GM12873 (cell line): ENCODE results near the gene C1orf50.

Experiments
- CTCF ChIP-seq: IDR thresholded peaks from 2 replicates; pipeline ENCODE4 v1.5.1; 2012; ENCODE audit warnings: low read depth, mild to moderate bottlenecking, moderate library complexity, low read length, control low read depth; ENCODE audit not compliant: insufficient read depth; ENCODE audit errors: missing control alignments

The C1orf50 gene

GRCh38 chr1:42747125-42747524 lies 19.9 kb upstream of the C1orf50 start:
- TF ChIP-seq CTCF, result peak; percentile 88

GRCh38 chr1:42748021-42748420 lies 19.0 kb upstream of the C1orf50 start:
- TF ChIP-seq CTCF, result no peak

GRCh38 chr1:42748461-42749410 lies 18.3 kb upstream of the C1orf50 start:
- no peak for TF ChIP-seq CTCF

GRCh38 chr1:42750041-42750440 lies 17.0 kb upstream of the C1orf50 start:
- TF ChIP-seq CTCF, result no peak

- TF ChIP-seq CTCF, result no peak
Observed at GRCh38 chr1:42752284-42752683, 14.8 kb upstream of the C1orf50 start.

- no peak for TF ChIP-seq CTCF
Observed at GRCh38 chr1:42753070-42753469, 14.0 kb upstream of the C1orf50 start.

GRCh38 chr1:42756956-42757891 lies 9.8 kb upstream of the C1orf50 start:
- peak; percentile 71 for TF ChIP-seq CTCF
